Astrocyte of the spinal cord (primary cell): ENCODE data around the gene HM13.

Source experiments
- DNase-seq: peaks from one replicate; pipeline ENCODE4 v3.0.0; 2011; ENCODE audit warnings: low read depth, low spot score
- H3K4me3 ChIP-seq: 2 replicates; pipeline ENCODE4 v1.5.1; 2011; ENCODE audit warnings: low read depth, mild to moderate bottlenecking, low read length, moderate library complexity
- CTCF ChIP-seq: IDR thresholded peaks from 2 replicates; pipeline ENCODE4 v1.5.1; 2012; ENCODE audit warnings: low read depth, mild to moderate bottlenecking, low read length, inconsistent platforms
- in situ Hi-C: cut with HindIII; loops from 2 replicates; pipeline ENCODE4 v1.10.0; 2017; ENCODE audit warnings: low sequenced_read_pairs

HM13 gene

GRCh38 chr20:31615416-31615815 lies 101.2 kb downstream of the HM13 start:
- in situ Hi-C loops: no loop called here
- no peak for TF ChIP-seq CTCF
- DNase-seq: no peak

GRCh38 chr20:31617432-31618104 lies 103.3 kb downstream of the HM13 start:
- no peak for DNase-seq
- H3K4me3 ChIP-seq: no peak overlapping the region
- TF ChIP-seq CTCF: no peak
- in situ Hi-C loops: no loop called here

More at GRCh38 chr20:31615416-31615815, 101.2 kb downstream of the HM13 start:
- no peak overlapping the region for H3K4me3 ChIP-seq
